ENCODE data around the gene TEX52. TPM values are rescaled to one million over a fixed set of nuclear protein-coding genes. Genes with fewer than 3 reads are reported as not detected.

The TEX52 gene
- total and polyA plus RNA-seq, 10 of the 15 experiments (the other 5 are each of a cell fraction or from before 2014, with no cell fraction given), result 0.23 TPM; not detected in 9

- Histone ChIP-seq H3K4me1 (ENCODE audit: control insufficient read depth, insufficient read depth, low read length) (no peaks in the 10 kb centered on the region), H2AFZ (ENCODE audit: control insufficient read depth, low read depth, low read length) (no peak overlapping the region), H4K20me1 (ENCODE audit: control insufficient read depth, insufficient read depth) (no peaks in the 10 kb centered on the region), H3K36me3 (ENCODE audit: control insufficient read depth in 2 of 2, insufficient read depth in 2 of 2, low read length in 1 of 2) (peaks cover 20 to 27% of the 10 kb centered on the region in 2 experiments), H3K79me2 (ENCODE audit: control insufficient read depth, insufficient read depth, low read length) (no peaks in the 10 kb centered on the region), H3K27ac (ENCODE audit: control insufficient read depth, insufficient read depth) (no peak overlapping the region), H3K4me3 (no peak overlapping the region), H3K4me2 (ENCODE audit: control insufficient read depth, insufficient read depth) (no peak overlapping the region), H3K27me3 (replicated peaks in 1 of 2; ENCODE audit: control insufficient read depth in 2 of 2, insufficient read depth in 2 of 2, low read length in 1 of 2) (no peaks in the 10 kb centered on the region), H3K9me3 (replicated peaks; ENCODE audit: control insufficient read depth, insufficient read depth, low read length) (no peaks in the 10 kb centered on the region), H3K9ac (ENCODE audit: control insufficient read depth, insufficient read depth, low read length) (no peak overlapping the region)
- ChIA-PET RAD21 (ENCODE audit: unreplicated experiment) (no interaction called here), SMC1A (ENCODE audit: uncharacterized antibody, unreplicated experiment) (no interaction called here), CTCF (no interaction called here), POLR2A (no interaction called here)
- DNase-seq (ENCODE audit: low read depth, low spot score) (no peak), FAIRE-seq (no peak), ATAC-seq (no peak)
- no TSS peak for BruUV-seq (replicated peaks)
- in situ Hi-C loops (cut with MboI) (no loop called here), intact Hi-C loops (cut with micrococcal nuclease; ENCODE audit: unreplicated experiment) (no loop called here)
- TF ChIP-seq CTCF (IDR thresholded peaks at IDR 0.05 in 2 of 3, conservative IDR thresholded peaks at IDR 0.05 in 1 of 3; ENCODE audit: control insufficient read depth in 2 of 3, extremely low read depth in 1 of 3, insufficient read depth in 1 of 3, low read depth in 3 of 3, low read length in 3 of 3), result no peak
- TF ChIP-seq GABPA (IDR thresholded peaks at IDR 0.05; ENCODE audit: low read depth), result no peak
- TF ChIP-seq, protein P1, sequence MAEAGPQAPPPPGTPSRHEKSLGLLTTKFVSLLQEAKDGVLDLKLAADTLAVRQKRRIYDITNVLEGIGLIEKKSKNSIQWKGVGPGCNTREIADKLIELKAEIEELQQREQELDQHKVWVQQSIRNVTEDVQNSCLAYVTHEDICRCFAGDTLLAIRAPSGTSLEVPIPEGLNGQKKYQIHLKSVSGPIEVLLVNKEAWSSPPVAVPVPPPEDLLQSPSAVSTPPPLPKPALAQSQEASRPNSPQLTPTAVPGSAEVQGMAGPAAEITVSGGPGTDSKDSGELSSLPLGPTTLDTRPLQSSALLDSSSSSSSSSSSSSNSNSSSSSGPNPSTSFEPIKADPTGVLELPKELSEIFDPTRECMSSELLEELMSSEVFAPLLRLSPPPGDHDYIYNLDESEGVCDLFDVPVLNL (IDR thresholded peaks at IDR 0.05; ENCODE audit: low read depth, low read length), result no peak
- no peak for TF ChIP-seq MYB (IDR thresholded peaks at IDR 0.05; ENCODE audit: borderline replicate concordance, low read depth, low read length)
- no peak for TF ChIP-seq ZBED1 (IDR thresholded peaks at IDR 0.05; ENCODE audit: borderline replicate concordance)
- TF ChIP-seq, protein P2, sequence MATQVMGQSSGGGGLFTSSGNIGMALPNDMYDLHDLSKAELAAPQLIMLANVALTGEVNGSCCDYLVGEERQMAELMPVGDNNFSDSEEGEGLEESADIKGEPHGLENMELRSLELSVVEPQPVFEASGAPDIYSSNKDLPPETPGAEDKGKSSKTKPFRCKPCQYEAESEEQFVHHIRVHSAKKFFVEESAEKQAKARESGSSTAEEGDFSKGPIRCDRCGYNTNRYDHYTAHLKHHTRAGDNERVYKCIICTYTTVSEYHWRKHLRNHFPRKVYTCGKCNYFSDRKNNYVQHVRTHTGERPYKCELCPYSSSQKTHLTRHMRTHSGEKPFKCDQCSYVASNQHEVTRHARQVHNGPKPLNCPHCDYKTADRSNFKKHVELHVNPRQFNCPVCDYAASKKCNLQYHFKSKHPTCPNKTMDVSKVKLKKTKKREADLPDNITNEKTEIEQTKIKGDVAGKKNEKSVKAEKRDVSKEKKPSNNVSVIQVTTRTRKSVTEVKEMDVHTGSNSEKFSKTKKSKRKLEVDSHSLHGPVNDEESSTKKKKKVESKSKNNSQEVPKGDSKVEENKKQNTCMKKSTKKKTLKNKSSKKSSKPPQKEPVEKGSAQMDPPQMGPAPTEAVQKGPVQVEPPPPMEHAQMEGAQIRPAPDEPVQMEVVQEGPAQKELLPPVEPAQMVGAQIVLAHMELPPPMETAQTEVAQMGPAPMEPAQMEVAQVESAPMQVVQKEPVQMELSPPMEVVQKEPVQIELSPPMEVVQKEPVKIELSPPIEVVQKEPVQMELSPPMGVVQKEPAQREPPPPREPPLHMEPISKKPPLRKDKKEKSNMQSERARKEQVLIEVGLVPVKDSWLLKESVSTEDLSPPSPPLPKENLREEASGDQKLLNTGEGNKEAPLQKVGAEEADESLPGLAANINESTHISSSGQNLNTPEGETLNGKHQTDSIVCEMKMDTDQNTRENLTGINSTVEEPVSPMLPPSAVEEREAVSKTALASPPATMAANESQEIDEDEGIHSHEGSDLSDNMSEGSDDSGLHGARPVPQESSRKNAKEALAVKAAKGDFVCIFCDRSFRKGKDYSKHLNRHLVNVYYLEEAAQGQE (IDR thresholded peaks at IDR 0.05; ENCODE audit: low read depth, low read length), result no peak
- no peak for TF ChIP-seq HDAC6 (IDR thresholded peaks at IDR 0.05; ENCODE audit: unreplicated experiment)
- no peak for TF ChIP-seq STAT3 (IDR thresholded peaks at IDR 0.05; ENCODE audit: low read depth, low read length)
- TF ChIP-seq ETV6 (conservative IDR thresholded peaks at IDR 0.05 in 1 of 2, IDR thresholded peaks at IDR 0.05 in 1 of 2; ENCODE audit: borderline replicate concordance in 1 of 2, low read depth in 1 of 2), result no peak
- TF ChIP-seq ZNF217 (IDR thresholded peaks at IDR 0.05), result no peak
- TF ChIP-seq GATAD2B (conservative IDR thresholded peaks at IDR 0.05; ENCODE audit: low read depth), result no peak
- no peak for TF ChIP-seq RAD21 (IDR thresholded peaks at IDR 0.05; ENCODE audit: insufficient read depth, low read depth, low read length)
- no peak for TF ChIP-seq MEF2B (IDR thresholded peaks at IDR 0.05; ENCODE audit: partially characterized antibody, poor library complexity, severe bottlenecking)
- no peak for TF ChIP-seq NR2F1 (conservative IDR thresholded peaks at IDR 0.05)
- no peak for TF ChIP-seq SMAD1 (IDR thresholded peaks at IDR 0.05; ENCODE audit: low read depth, partially characterized antibody)
- no peak for TF ChIP-seq PML (IDR thresholded peaks at IDR 0.05; ENCODE audit: low read length)
- TF ChIP-seq MXI1 (IDR thresholded peaks at IDR 0.05; ENCODE audit: low read depth, low read length), result no peak
- TF ChIP-seq, protein P3, sequence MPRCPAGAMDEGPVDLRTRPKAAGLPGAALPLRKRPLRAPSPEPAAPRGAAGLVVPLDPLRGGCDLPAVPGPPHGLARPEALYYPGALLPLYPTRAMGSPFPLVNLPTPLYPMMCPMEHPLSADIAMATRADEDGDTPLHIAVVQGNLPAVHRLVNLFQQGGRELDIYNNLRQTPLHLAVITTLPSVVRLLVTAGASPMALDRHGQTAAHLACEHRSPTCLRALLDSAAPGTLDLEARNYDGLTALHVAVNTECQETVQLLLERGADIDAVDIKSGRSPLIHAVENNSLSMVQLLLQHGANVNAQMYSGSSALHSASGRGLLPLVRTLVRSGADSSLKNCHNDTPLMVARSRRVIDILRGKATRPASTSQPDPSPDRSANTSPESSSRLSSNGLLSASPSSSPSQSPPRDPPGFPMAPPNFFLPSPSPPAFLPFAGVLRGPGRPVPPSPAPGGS (IDR thresholded peaks at IDR 0.05; ENCODE audit: borderline replicate concordance, insufficient read depth, low read depth, low read length, poor library complexity, severe bottlenecking), result no peak
These were observed 3.3 kb upstream of the TEX52 start for GRCh38 chr12:2860170-2860569.
